GM19455 (cell line): ENCODE data around the gene TMEM143.
A peak's percentile ranks its signal among the peaks of the same experiment; 100 is the strongest.

Source experiments
- ATAC-seq: cut with Tn5 transposase; IDR thresholded peaks from one replicate; pipeline ENCODE4 v1.9.1; 2021; ENCODE audit not compliant: unreplicated experiment

Gene TMEM143

GRCh38 chr19:48361912-48362311, 1.8 kb downstream of the TMEM143 start:
- no peak for ATAC-seq

GRCh38 chr19:48359123-48359522, 4.6 kb downstream of the TMEM143 start:
- no peak for ATAC-seq

DNA sequence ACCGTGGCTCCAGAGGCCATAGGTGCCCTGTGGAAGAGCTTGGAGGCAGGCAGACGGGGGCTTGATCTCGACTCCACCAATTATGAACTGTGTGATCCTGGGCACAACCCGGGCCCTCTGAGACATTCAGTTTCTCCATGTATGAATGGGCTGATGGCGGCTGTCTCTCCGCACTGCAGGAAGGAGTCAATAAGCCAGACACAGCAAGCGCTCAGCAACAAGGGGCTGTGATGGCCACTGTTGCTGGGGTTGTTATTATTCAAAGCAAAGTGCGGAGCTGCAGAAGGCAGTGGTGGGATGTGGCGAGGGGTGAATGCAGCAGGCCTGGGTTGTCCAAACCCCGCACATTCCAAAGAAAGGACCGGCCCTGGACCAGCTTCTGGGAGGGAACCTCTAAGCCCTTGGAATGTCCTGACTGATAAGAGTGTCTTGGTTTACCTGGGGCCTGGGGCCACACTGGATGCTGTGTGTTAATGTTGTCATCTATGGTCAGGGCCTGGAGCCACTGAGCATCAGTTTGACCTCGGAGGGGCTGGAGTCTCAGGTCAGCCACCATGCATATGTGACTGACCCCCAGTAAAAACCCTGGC, 8.3 kb downstream of the TMEM143 start:
- ATAC-seq: no peak

DNA sequence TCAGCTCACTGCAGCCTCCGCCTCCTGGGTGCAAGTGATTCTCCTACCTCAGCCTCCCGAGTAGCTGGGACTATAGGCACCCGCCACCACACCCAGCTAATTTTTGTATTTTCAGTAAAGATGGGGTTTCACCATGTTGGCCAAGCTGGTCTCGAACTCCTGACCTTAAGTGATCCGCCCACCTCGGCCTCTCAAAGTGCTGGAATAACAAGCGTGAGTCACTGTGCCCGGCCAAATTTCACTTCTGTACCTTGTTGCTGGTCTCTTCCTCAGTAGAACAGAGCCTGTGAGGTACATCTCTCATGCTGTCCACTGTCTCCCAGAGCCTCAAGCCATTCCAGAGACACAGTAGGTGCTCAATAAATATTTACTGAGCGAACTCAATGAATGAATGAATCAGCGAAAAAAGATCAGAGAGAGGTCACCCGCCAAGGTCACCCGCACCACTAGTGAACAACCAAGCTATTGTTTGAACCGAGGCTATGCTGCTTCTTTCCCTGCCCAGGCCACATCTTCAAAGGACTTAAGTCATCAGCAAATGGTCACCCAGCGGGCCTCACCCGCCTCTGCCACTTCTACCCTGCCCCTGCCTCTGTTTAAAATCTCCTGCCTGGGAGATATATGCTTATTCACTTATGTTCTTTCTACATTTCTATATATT, 9.3 kb downstream of the TMEM143 start:
- no peak for ATAC-seq

DNA sequence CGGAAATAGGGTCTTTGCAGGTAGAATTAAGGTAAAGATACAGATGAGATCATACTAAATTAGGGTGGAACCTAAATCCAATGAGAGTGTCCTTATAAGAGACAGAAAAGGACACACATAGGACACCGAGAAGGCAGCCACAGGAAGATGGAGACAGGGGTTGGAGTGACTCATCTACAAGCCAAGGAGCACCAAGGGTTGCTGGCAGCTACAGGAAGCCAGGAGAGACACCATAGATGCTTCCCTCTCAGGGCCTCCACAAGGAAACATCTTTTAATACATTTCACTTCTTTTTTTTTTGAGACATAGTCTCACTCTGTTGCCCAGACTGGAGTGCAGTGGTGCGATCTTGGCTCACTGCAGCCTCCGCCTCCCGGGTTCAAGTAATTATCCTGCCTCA, 10.1 kb downstream of the TMEM143 start:
- no peak for ATAC-seq

- ATAC-seq: no peak
Measured at GRCh38 chr19:48351341-48351752, 12.4 kb downstream of the TMEM143 start.

DNA sequence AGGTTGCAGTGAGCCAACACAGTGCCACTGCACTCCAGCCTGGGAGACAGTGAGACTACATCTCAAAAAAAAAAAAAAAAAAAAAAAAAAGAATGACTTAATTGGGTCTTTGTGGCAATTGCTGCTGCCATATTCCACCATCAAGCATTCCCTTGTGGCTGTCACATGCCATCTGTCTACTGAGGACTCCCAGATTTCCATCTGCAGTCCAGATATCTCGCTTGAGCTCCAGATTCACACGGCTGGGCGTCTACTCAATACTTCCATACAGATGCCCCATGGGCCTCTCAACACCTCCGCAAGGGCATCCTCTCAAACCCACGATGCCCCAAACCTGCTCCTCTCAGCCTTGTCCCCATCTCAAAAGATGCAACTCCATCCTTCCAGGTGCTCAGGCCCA, 12.9 kb downstream of the TMEM143 start:
- ATAC-seq: no peak

- ATAC-seq: no peak
Measured at GRCh38 chr19:48348737-48349136, 15.0 kb downstream of the TMEM143 start.

GRCh38 chr19:48348045-48348444, 15.7 kb downstream of the TMEM143 start:
- no peak for ATAC-seq

- no peak for ATAC-seq
Measured at GRCh38 chr19:48346191-48346590, 17.5 kb downstream of the TMEM143 start.

DNA sequence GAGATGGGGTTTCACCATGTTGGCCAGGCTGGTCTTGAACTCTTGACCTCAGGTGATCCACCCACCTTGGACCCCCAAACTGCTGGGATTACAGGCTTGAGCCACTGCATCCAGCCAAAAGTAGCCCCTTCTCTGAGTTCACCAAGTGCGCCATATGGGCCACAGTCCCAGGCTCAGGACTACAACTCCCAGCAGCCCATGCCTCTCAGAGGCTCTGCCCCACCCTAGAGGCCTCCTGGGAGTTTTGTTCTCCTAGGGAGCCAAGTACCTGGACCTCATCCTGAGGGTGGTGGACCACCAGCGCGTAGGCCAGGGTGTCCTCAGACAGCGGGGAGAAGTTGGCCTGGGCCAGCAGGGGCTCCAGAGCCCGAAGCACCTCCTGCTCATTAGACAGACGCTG, 18.8 kb downstream of the TMEM143 start:
- no peak for ATAC-seq

GRCh38 chr19:48342841-48343540, 20.7 kb downstream of the TMEM143 start:
- ATAC-seq: no peak

- no peak for ATAC-seq
Measured at GRCh38 chr19:48342414-48342738, 21.4 kb downstream of the TMEM143 start.

DNA sequence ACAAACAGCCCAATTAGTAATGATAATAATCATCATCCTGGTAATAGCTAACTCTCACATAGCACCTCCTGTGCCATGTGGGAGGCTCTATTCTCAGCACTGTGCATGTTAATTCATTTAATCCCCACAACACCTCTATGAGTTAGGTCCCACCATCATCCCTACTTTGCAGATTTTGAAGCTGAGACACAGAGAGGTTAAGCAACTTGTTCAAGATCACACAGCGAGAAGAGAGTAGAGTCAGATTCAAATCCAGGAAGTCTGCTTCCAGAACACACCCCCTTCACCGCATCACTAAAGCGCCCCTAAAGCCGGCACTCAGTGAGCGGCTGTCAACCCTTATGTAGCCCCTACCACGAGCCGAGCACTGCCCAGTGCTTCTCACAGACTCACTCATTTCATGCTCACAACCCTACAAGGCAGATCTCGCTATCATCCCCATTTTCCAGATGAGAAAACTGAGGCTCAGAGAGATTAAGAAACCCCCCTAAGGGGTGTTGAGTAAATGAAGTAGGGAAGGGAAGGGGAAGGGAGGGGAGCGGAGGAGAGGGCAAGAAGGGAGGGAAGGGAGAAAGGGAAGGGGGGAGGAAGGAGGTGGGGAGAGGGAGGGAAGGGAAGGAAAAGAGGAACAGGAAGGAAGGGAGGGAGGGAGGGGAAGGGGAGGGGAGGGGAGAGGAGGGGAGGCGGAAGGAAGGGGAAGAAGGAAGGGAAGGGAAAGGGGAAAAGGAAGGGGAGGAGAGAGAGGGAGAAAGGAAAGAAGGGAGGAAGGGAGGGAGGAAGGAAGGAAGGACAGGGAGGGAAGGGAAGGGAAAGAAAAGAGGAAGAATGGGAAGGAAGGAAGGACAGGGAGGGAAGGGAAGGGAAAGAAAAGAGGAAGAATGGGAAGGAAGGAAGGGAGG, 22.0 kb downstream of the TMEM143 start:
- ATAC-seq: no peak

DNA sequence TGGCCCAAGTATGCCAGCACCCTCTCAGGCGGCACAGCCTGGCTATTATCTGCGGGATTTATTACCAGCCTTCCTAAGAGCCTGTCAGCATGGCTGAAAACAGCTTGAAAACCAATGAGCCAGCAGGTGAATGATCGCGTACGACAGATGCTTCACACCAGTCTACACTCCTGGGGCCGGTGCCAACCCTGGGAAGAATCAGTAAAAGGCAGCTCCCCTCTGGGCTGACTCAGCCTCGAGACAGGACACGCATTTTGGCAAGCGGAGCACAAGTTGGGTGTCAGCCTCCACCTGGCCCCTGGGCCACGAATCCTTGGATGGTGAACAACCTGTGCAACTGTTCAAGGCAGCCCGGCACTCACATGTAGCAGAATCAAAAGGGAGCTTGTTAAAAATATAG, 22.7 kb downstream of the TMEM143 start:
- no peak for ATAC-seq

DNA sequence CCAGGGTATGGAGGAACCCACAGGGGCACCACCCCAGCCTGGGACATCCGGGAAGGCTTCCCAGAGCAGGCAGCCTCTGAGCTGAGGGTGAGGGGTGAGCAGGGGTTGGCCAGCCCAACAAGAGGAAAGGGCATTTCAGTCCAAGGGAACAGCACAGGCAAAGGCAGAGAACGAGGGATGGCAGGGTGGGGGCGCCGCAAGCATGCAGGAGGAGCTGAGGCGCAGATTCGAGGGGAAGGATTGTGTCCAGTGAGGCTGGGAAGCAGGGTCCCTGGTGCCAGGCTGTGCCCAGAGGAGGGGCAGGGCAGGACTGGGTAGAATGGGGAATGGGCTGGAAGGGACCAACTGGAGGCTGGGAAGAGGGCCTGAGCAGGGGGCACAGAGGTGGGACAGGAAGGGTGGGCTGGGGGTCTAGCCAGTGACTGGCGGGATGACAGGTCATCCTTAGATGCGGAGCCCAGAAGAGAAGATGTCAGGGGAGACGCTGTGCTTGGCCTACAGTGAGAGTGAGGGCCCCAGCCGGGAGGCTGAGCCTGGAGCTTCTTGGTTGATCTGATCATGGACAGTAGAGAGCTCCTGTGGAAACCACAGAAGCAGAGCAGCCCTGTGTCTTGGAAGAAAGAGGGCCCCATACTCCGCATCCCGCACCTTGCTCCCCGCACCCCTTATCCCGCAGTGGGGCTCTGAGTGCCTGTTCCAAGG, 24.8 kb downstream of the TMEM143 start:
- ATAC-seq: no peak

DNA sequence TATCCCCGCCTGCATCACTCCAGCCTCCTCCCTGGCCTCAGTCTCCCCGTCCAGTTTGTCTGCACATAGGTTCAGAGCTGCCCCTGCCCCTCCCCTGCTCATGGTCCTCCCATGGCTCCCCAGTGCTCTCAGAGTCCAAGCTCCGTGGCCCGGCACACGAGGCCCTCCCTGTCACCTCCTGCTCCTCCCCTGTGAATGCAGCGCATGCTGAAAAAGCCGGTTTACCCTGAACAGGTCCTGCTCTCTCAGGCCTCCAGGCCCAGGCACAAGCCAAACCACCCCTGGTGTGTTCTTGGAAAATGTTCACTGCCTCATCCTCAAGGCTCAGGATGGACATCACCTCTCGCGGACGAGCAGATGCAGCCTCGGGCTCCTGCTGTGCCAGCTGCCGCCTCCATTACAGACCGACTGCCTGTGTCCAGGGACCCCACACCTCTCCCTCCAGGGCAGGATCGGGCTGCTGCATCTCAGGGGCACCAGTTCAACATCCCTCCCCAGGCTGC, 25.4 kb downstream of the TMEM143 start:
- no peak for ATAC-seq

- ATAC-seq: peak; percentile 49
Measured at GRCh38 chr19:48333467-48334384, 30.0 kb downstream of the TMEM143 start.

DNA sequence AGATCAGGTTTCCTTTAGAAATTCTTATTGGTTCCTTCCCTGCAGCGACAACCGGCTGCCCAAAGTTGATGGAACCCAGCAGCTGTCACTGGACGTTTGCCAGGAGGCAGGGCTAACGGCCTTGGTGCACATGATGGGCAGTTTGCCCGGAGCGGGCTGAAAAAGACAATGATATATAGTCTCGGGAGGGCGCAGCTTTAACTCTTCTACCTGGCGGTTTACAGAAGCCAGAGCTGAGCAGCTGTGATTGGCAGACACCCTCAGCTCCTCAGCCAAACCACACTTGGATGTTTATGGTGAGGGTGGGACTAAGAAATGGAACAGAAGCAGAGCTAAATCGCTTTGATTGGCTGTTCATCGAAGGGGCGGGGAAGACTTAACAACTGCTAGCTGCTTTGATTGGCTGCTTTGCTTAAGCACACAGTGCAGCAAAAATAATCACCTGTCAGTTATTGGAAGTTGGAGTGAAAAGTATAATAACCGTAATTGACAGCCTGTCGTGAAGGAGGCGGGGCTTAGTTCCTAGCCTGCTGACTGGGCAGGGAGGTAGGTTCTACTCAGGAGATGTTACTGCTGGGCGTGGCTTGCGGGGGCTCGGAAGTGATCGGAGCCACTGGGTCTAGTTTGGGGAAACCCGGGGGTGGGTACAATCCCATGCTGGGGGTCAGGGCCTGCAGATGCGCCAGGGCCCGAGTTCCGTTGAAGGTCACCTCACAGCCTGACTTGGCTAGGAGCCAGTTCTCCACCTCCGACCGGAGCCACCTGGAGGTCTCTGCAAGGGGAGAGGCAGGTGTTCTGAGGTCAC, 30.9 kb downstream of the TMEM143 start:
- ATAC-seq: peak; percentile 64
